SK-N-SH (cell line): ENCODE results near the gene POU2AF2.

Experiments
- POLR2AphosphoS5 ChIP-seq: IDR thresholded peaks from 2 replicates; pipeline ENCODE4 v1.6.1; 2012; ENCODE audit warnings: low read depth, low read length
- TAF1 ChIP-seq: IDR thresholded peaks from 2 replicates; pipeline ENCODE4 v1.6.1; 2012; ENCODE audit warnings: low read depth, mild to moderate bottlenecking, low read length, moderate library complexity, borderline replicate concordance
- TF ChIP-seq, protein P1 (sequence below): fragments of 200-600 bp; sonication (generic); IDR thresholded peaks from 2 replicates; pipeline ENCODE4 v1.6.1; 2017; ENCODE audit warnings: antibody characterized with exemption, mild to moderate bottlenecking, moderate library complexity
- TF ChIP-seq, protein P2 (sequence below): IDR thresholded peaks from 2 replicates; pipeline ENCODE4 v1.6.1; 2012; ENCODE audit warnings: mild to moderate bottlenecking, low read depth, low read length, moderate library complexity

DNA sequence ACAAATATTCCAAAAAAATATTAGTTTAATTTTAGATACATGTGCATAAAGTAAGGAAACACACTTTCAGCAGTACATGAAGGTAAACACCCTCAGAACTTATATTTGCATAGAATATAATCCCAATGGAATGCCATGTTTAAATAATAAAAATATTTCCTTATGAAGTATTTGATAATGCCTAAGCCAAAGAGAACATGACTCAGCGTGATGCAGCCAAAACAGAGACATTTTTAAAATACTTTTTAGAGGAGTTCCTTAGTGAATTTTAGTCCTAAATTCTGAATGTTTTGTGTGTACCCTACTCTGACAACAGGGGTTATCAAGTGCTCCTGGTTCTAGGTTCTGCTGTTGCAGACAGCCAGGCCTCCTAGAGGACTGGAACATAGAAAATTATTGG is 39.1 kb upstream of the POU2AF2 start:
- TF ChIP-seq, protein P1, sequence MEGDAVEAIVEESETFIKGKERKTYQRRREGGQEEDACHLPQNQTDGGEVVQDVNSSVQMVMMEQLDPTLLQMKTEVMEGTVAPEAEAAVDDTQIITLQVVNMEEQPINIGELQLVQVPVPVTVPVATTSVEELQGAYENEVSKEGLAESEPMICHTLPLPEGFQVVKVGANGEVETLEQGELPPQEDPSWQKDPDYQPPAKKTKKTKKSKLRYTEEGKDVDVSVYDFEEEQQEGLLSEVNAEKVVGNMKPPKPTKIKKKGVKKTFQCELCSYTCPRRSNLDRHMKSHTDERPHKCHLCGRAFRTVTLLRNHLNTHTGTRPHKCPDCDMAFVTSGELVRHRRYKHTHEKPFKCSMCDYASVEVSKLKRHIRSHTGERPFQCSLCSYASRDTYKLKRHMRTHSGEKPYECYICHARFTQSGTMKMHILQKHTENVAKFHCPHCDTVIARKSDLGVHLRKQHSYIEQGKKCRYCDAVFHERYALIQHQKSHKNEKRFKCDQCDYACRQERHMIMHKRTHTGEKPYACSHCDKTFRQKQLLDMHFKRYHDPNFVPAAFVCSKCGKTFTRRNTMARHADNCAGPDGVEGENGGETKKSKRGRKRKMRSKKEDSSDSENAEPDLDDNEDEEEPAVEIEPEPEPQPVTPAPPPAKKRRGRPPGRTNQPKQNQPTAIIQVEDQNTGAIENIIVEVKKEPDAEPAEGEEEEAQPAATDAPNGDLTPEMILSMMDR, result no peak
- TF ChIP-seq POLR2AphosphoS5 (no peak), TAF1 (no peak)
- TF ChIP-seq, protein P2, sequence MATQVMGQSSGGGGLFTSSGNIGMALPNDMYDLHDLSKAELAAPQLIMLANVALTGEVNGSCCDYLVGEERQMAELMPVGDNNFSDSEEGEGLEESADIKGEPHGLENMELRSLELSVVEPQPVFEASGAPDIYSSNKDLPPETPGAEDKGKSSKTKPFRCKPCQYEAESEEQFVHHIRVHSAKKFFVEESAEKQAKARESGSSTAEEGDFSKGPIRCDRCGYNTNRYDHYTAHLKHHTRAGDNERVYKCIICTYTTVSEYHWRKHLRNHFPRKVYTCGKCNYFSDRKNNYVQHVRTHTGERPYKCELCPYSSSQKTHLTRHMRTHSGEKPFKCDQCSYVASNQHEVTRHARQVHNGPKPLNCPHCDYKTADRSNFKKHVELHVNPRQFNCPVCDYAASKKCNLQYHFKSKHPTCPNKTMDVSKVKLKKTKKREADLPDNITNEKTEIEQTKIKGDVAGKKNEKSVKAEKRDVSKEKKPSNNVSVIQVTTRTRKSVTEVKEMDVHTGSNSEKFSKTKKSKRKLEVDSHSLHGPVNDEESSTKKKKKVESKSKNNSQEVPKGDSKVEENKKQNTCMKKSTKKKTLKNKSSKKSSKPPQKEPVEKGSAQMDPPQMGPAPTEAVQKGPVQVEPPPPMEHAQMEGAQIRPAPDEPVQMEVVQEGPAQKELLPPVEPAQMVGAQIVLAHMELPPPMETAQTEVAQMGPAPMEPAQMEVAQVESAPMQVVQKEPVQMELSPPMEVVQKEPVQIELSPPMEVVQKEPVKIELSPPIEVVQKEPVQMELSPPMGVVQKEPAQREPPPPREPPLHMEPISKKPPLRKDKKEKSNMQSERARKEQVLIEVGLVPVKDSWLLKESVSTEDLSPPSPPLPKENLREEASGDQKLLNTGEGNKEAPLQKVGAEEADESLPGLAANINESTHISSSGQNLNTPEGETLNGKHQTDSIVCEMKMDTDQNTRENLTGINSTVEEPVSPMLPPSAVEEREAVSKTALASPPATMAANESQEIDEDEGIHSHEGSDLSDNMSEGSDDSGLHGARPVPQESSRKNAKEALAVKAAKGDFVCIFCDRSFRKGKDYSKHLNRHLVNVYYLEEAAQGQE, result no peak
